Activated CD4-positive, CD25-positive, alpha-beta regulatory T cell treated with anti-CD3 and anti-CD28 coated beads, Interleukin-2, amount 50 U/mL, for 72 hours (primary cell): Measurements from ENCODE around the gene PLXNA4.
A peak's percentile ranks its signal among the peaks of the same experiment; 100 is the strongest.

Source experiments
- DNase-seq: peaks from one replicate; pipeline ENCODE4 v3.0.0; 2021

Gene PLXNA4

DNA sequence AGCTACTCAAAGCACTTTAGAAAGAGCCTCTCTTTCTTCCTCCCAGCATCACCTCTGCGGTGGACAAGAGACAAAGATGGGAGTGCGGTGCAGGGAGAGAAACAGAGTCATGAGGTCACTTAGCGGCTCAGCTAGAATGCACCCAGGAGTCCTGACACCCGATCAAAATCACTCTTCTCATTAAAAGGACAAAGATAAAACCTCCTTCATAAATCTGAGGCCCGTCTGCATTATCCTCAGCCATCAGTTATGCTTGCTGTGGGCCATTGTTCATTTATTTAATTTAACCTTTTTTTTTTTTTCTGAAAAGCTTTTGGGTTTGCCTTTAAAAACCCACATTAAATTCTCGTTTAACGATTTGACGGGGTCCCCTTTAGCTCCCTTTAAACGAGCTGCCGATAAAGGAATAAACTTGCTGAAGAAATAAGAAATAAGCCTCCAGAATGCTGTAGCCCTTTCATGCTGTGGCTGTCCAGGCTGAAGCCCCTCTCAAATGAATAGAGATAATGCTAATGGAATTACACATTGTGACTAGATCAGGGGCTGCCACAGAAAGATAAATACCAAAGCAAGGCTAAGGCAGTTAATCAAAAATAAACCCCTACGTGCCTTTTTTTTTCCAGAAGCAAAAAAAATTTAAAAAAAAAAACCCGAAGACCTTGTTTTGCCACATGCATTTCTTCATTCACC lies 16.1 kb upstream of the PLXNA4 start:
- no peak for DNase-seq

- DNase-seq: no peak
These were observed 13.9 kb upstream of the PLXNA4 start for GRCh38 chr7:132590162-132590561.

- no peak for DNase-seq
These were observed 12.3 kb upstream of the PLXNA4 start for GRCh38 chr7:132588596-132588995.

GRCh38 chr7:132584796-132585494 lies 8.7 kb upstream of the PLXNA4 start:
- DNase-seq: no peak

GRCh38 chr7:132581431-132581830 lies 5.2 kb upstream of the PLXNA4 start:
- DNase-seq: no peak

GRCh38 chr7:132580717-132581285 lies 4.5 kb upstream of the PLXNA4 start:
- DNase-seq: peak; percentile 60

- no peak for DNase-seq
These were observed 4.0 kb upstream of the PLXNA4 start for GRCh38 chr7:132580277-132580676.

DNA sequence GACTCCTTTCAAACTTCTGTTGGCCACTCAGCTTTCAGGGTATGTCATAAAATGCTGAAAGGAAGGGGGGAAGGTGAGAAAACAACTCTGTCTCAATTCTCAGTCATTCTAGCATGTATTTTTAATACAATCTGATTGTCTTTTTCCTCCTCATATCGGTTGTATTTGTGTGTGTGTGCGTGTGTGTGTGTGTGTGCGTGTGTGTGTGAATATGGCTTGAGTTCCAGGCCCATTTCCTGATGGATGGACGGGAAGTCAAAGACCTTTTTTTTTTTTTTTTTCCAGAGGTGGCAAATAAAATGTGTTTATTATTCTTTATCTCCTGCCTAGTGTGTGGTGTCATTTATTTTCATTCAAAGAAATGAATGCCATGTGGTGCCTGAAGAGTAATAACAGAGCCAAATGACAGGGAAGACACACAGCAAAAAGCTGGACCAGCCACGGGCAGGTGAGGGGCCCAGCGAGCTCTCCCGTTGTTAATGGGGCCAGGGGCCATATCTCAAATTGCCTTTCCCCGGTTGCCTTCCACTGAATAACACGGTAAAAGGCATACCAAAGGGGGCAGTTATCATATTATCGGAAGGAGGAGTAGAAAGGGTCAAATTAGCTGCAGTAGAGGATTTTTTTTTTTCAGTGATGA lies 3.1 kb upstream of the PLXNA4 start:
- no peak for DNase-seq

GRCh38 chr7:132578826-132579225 lies 2.6 kb upstream of the PLXNA4 start:
- no peak for DNase-seq

- DNase-seq: no peak
These were observed 1.7 kb upstream of the PLXNA4 start for GRCh38 chr7:132578050-132578370.

- no peak for DNase-seq
These were observed 1.2 kb upstream of the PLXNA4 start for GRCh38 chr7:132577206-132578049.

DNA sequence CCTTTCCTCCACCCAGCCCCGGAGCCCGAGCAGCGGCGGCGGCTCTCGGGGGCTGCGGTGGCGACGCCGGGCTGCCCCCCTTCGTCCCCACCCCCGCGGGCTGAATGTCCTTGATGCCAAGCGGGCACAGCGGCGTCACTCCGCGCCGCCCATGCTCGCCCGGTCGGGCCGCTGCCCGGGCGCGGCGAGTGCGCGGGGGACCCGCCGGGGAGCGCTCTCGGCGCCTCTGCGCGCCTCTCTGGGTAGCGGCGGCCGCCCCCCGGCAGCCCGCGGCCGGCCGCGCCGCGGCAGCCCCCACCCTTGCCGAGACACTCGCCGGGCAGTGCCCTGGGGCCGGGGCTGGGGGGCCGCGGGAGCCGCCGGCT lies 433 bp upstream of the PLXNA4 start:
- DNase-seq: no peak

DNA sequence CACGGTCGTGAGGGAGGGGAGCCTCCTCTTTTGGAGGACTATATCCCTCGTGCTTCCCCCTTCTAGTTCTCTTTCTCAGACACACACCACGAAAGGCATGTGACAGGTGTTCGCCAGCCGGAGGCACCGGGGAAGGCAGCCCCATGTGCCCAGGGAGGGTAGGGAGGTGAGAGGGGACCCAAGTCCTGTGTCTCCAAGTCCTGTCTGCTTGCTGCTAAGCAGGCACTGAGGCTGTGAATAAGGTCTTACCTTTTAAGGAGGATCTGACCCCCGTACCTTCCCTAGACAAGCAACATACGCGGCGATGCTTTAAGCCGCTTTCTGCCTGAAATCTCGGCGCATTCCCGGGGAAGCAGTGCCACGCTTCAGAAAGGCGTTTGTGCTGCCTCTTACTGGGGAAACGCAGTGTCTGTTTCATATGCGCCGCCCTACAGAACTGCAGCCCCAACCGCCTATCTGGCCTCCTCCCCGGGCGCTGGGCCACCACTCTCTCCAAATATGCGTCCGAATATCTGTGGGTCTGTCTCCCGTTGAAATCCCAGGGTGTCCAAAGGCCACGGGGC lies 770 bp downstream of the PLXNA4 start:
- no peak for DNase-seq

GRCh38 chr7:132574223-132574622 lies 2.0 kb downstream of the PLXNA4 start:
- no peak for DNase-seq

DNA sequence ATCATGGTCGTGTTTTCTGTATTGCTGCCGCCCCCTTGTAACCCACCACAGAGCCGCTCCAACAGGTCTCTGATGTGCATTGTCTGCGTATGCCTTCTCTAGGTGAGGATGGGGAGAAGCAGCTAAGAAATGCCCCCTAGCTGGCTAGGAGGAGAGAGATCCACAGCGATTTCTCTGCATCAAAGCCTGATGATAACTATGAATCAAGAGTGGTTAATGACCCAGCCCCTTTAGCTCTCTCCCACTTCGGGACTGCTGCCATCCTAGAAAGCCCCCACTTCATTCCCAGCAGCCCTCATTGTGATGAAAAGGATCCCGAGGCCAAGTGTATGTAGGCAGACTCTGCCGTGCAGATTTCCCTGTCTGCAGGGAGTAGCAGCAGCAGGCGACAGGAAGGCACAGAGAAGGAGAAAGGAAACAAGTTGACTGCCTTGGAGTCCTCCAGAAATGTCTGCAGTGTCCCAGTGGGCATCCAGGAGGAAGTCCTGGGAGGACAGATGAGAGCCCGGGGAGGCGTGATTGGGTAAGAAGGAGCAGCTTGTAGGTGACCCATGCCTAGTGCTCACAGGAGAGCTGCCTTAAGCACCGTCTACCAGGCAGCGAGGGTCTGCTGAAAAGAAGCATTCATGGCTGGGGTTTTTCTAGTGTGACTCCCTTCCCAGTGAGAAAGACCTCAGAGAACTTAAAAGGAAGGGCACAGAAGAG lies 2.9 kb downstream of the PLXNA4 start:
- no peak for DNase-seq

GRCh38 chr7:132572526-132572925 lies 3.7 kb downstream of the PLXNA4 start:
- no peak for DNase-seq

DNA sequence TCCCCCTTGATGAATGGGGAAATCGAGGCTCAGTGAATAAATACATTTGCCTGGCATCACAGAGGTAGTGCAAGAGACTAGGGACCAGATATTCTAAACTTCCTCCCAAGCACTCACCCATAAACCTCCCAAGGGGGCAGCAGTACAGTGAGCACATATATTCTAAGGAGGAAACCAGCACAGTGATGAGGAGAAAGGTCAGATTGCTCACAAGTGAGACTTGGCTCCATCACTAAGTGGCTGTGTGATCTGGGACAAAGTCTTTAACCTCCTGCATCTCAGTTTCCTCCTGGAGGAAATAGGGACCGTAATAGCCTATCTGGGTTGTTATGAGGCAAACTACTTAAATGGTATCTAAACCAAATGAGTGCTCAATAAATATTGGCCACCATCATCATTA lies 4.3 kb downstream of the PLXNA4 start:
- DNase-seq: no peak

GRCh38 chr7:132569884-132570614 lies 6.2 kb downstream of the PLXNA4 start:
- DNase-seq: no peak

GRCh38 chr7:132568962-132569361 lies 7.3 kb downstream of the PLXNA4 start:
- no peak for DNase-seq

DNA sequence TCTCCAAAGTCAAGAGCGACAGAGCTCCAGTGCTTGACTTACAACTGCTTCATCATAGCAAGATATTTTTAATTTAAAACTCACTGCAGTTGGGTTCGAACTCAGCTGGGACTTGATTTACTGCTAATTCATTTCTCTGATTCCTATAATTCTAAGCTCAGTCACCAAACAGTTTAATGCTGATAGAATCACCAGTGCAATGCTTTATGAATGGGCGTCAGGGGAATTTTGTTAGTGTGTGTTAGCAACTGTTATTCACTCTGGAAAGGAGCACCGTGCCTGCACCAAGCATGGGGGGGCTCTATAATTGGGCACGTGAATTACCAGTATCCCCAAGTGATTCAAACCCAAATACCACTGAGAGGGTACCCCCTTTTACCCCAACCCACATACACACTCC lies 10.4 kb downstream of the PLXNA4 start:
- no peak for DNase-seq

GRCh38 chr7:132565441-132565840 lies 10.8 kb downstream of the PLXNA4 start:
- no peak for DNase-seq

DNA sequence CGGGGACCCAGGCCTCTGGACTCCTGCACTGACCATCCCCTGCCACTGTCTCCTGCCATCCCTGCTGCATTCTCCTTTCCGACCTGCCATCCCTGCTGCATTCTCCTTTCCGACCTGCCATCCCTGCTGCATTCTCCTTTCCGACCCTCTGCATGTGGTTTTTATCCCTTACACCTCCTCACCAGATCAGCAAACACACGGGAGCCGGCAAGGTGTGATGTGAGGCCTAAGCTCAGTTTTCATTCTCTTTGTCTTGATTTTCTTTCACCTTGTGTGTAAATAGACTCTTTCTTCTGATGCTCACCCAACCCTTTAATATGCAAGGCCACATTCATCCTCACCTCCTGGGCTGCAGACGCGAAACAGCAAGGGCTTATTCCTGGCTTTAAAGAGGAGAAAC lies 11.4 kb downstream of the PLXNA4 start:
- no peak for DNase-seq
